Liver (tissue), 9 donors: ENCODE data around the gene HIPK2. TPM values are rescaled to one million over a fixed set of nuclear protein-coding genes. Genes with fewer than 3 reads are reported as not detected.

ENCODE experiments used
- DNase-seq: peaks from one replicate; pipeline ENCODE4 v3.0.0-alpha.2; 2017; ENCODE audit warnings: low spot score
- H3K27ac ChIP-seq, 2 donors: one replicate each; pipeline ENCODE4 v1.7.0; 2013; ENCODE audit warnings: inconsistent platforms in 2 of 2, low read length in 2 of 2, control low read depth in 1 of 2, low read depth in 1 of 2, mild to moderate bottlenecking in 1 of 2
- H3K27me3 ChIP-seq, 4 donors: one replicate each; pipeline versions ENCODE4 v1.6.1 to v1.7.0; 2013; ENCODE audit warnings: low read length in 3 of 4, inconsistent platforms in 1 of 4, mild to moderate bottlenecking in 1 of 4, moderate library complexity in 1 of 4; ENCODE audit not compliant: control insufficient read depth in 4 of 4, insufficient read depth in 4 of 4
- H3K36me3 ChIP-seq, 4 donors: one replicate each; pipeline versions ENCODE4 v1.6.1 to v1.7.0; 2013; ENCODE audit warnings: low read length in 3 of 4, mild to moderate bottlenecking in 3 of 4, low read depth in 1 of 4, moderate library complexity in 1 of 4; ENCODE audit not compliant: control insufficient read depth in 4 of 4, insufficient read depth in 3 of 4
- H3K4me1 ChIP-seq, 4 donors: one replicate each; pipeline versions ENCODE4 v1.6.1 to v1.7.0; 2013; ENCODE audit warnings: low read length in 3 of 4, mild to moderate bottlenecking in 3 of 4, moderate library complexity in 1 of 4; ENCODE audit not compliant: control insufficient read depth in 4 of 4, insufficient read depth in 4 of 4
- H3K4me3 ChIP-seq, 3 donors: one replicate each; pipeline versions ENCODE4 v1.6.1 to v1.7.0; 2013; ENCODE audit warnings: low read length in 3 of 3, control low read depth in 1 of 3, low read depth in 1 of 3, mild to moderate bottlenecking in 1 of 3
- H3K9ac ChIP-seq, 2 donors: one replicate each; pipeline ENCODE4 v1.7.0; 2013; ENCODE audit warnings: low read length in 2 of 2, mild to moderate bottlenecking in 2 of 2, moderate library complexity in 2 of 2, control low read depth in 1 of 2, low read depth in 1 of 2
- H3K9me3 ChIP-seq, 4 donors: one replicate each; pipeline versions ENCODE4 v1.6.1 to v1.7.0; 2013; ENCODE audit warnings: low read length in 3 of 4; ENCODE audit not compliant: control insufficient read depth in 4 of 4
- CTCF ChIP-seq: fragments of 150-350 bp; IDR thresholded peaks from 2 replicates; pipeline ENCODE4 v1.5.1; 2017; ENCODE audit warnings: improper control_type of control experiment, low read depth, low read length; ENCODE audit not compliant: missing input control
- EGR1 ChIP-seq, 2 donors: IDR thresholded peaks; 2 replicates each; pipeline ENCODE4 v1.6.1; 2016 to 2018; ENCODE audit warnings: antibody characterized with exemption in 2 of 2, low read depth in 2 of 2
- FOXA1 ChIP-seq: IDR thresholded peaks from 2 replicates; pipeline ENCODE4 v1.6.1; 2016; ENCODE audit warnings: antibody characterized with exemption
- FOXA2 ChIP-seq: IDR thresholded peaks from 2 replicates; pipeline ENCODE4 v1.6.1; 2016; ENCODE audit warnings: antibody characterized with exemption
- GABPA ChIP-seq, 2 donors: IDR thresholded peaks in 1 of 2; conservative IDR thresholded peaks in 1 of 2; 2 replicates each; pipeline ENCODE4 v1.6.1; 2016; ENCODE audit warnings: antibody characterized with exemption in 2 of 2, mild to moderate bottlenecking in 1 of 2, moderate library complexity in 1 of 2
- HNF4A ChIP-seq, 2 donors: conservative IDR thresholded peaks; 2 replicates each; pipeline ENCODE4 v1.6.1; 2016; ENCODE audit warnings: antibody characterized with exemption in 2 of 2, mild to moderate bottlenecking in 2 of 2
- HNF4G ChIP-seq: IDR thresholded peaks from 2 replicates; pipeline ENCODE4 v1.6.1; 2016; ENCODE audit warnings: antibody characterized with exemption
- JUND ChIP-seq, 2 donors: IDR thresholded peaks; 2 replicates each; pipeline ENCODE4 v1.6.1; 2016; ENCODE audit warnings: antibody characterized with exemption in 2 of 2
- NR2F2 ChIP-seq: IDR thresholded peaks from 2 replicates; pipeline ENCODE4 v1.6.1; 2016; ENCODE audit warnings: antibody characterized with exemption
- RAD21 ChIP-seq, 2 donors: IDR thresholded peaks; 2 replicates each; pipeline ENCODE4 v1.6.1; 2016; ENCODE audit warnings: antibody characterized with exemption in 2 of 2, mild to moderate bottlenecking in 2 of 2
- REST ChIP-seq: IDR thresholded peaks from 2 replicates; pipeline ENCODE4 v1.6.1; 2016; ENCODE audit warnings: antibody characterized with exemption, mild to moderate bottlenecking
- RXRA ChIP-seq, 2 donors: IDR thresholded peaks; 2 replicates each; pipeline ENCODE4 v1.6.1; 2017 to 2018; ENCODE audit warnings: antibody characterized with exemption in 2 of 2, mild to moderate bottlenecking in 1 of 2
- SP1 ChIP-seq: IDR thresholded peaks from 2 replicates; pipeline ENCODE4 v1.6.1; 2018; ENCODE audit warnings: antibody characterized with exemption, mild to moderate bottlenecking
- YY1 ChIP-seq: IDR thresholded peaks from 2 replicates; pipeline ENCODE4 v1.6.1; 2016; ENCODE audit warnings: antibody characterized with exemption, mild to moderate bottlenecking
- ZBTB33 ChIP-seq: IDR thresholded peaks from 2 replicates; pipeline ENCODE4 v1.6.1; 2016; ENCODE audit warnings: antibody characterized with exemption
- WGBS: extraction: QIAGEN DNeasy Blood & Tissue Kit; methylation state at CpG from one replicate; pipeline ENCODE4 v1.1.7; 2013; 5-methylcytosine and 5-hydroxymethylcytosine counted together
- polyA plus RNA-seq, 2 donors: library from polyadenylated mRNA; stranded (reverse) in 1 of 2; unstranded in 1 of 2; fragments of 200-250 nt in 1 of 2; fragments of >200 nt in 1 of 2; fragmentation: Nextera tagmentation in 1 of 2; extraction: Ambion mirVana in 1 of 2; gene quantifications; one replicate each; pipeline versions ENCODE4 v1.2.1 to v1.2.3, GENCODE V29; 2013 to 2015
- total RNA-seq, 2 donors: library from RNA; depleted of rRNA; stranded (reverse); fragments of >200 nt; gene quantifications; one replicate each; pipeline ENCODE4 v1.2.3, GENCODE V29; 2014
- donor health status: healthy.
- donor health status: healthy.
- donor health status: healthy.
- donor health status: healthy.
- donor health status: healthy.

Gene HIPK2
- total and polyA plus RNA-seq, 4 donors, result 13.1 to 48.8 (median 16.6) TPM

- TF ChIP-seq GABPA (IDR thresholded peaks at IDR 0.05 in 1 of 2, conservative IDR thresholded peaks at IDR 0.05 in 1 of 2) (no peak), HNF4A (conservative IDR thresholded peaks at IDR 0.05) (no peak), FOXA1 (no peak), HNF4G (no peak), ZBTB33 (no peak), REST (no peak), RXRA (IDR thresholded peaks at IDR 0.05) (no peak)
- 91% methylated on average over 2 of the region's 2 CpGs for WGBS
- Histone ChIP-seq H3K36me3 (peaks cover 0 to 5% (median 1%) of the 10 kb centered on the region in 4 donors), H3K9ac (no peak overlapping the region), H3K4me3 (no peak overlapping the region), H3K4me1 (peaks cover 3 to 43% (median 31%) of the 10 kb centered on the region in 4 donors), H3K9me3 (no peaks in the 10 kb centered on the region), H3K27ac (no peak overlapping the region), H3K27me3 (no peaks in the 10 kb centered on the region)
- no peak for DNase-seq
Measured at GRCh38 chr7:139640681-139641080, 137.1 kb downstream of the HIPK2 start.

GRCh38 chr7:139639563-139639962 lies 138.2 kb downstream of the HIPK2 start:
- Histone ChIP-seq H3K36me3 (peaks cover 0 to 5% (median 1%) of the 10 kb centered on the region in 4 donors), H3K9ac (no peak overlapping the region), H3K27me3 (no peaks in the 10 kb centered on the region), H3K27ac (no peak overlapping the region), H3K4me3 (no peak overlapping the region), H3K9me3 (no peaks in the 10 kb centered on the region), H3K4me1 (peaks cover 3 to 39% (median 27%) of the 10 kb centered on the region in 4 donors)
- TF ChIP-seq CTCF (no peak), EGR1 (IDR thresholded peaks at IDR 0.05; ENCODE audit: low read depth in 2 of 2) (no peak), FOXA2 (no peak), SP1 (no peak), HNF4A (conservative IDR thresholded peaks at IDR 0.05) (no peak), JUND (IDR thresholded peaks at IDR 0.05) (no peak), NR2F2 (no peak), HNF4G (no peak), YY1 (no peak), RAD21 (IDR thresholded peaks at IDR 0.05) (no peak), FOXA1 (no peak)
- 97% methylated on average over 6 of the region's 6 CpGs for WGBS
- no peak for DNase-seq
